Kidney (tissue), 14 donors: ENCODE data around the gene CCDC110. TPM values are rescaled to one million over a fixed set of nuclear protein-coding genes. Genes with fewer than 3 reads are reported as not detected.

Experiments
- DNase-seq, 5 donors: peaks; one replicate each; pipeline ENCODE4 v3.0.0-alpha.2; 2013 to 2020
- FAIRE-seq: peaks from 2 replicates; lab custom pipeline; 2012; peaks lifted over from hg19 to GRCh38; lab: Jason Lieb, UNC
- H3K27ac ChIP-seq, 2 donors: one replicate each; pipeline ENCODE4 v1.7.0; 2013; ENCODE audit warnings: low read depth in 2 of 2, low read length in 2 of 2, inconsistent platforms in 1 of 2
- H3K27me3 ChIP-seq: one replicate; pipeline ENCODE4 v1.7.1; 2013; ENCODE audit warnings: low read length, inconsistent platforms; ENCODE audit not compliant: control insufficient read depth, insufficient read depth
- H3K36me3 ChIP-seq, 3 donors: one replicate each; pipeline versions ENCODE4 v1.7.0 to v1.7.1; 2013; ENCODE audit warnings: low read length in 3 of 3, control low read depth in 1 of 3, inconsistent platforms in 1 of 3; ENCODE audit not compliant: insufficient read depth in 3 of 3, control insufficient read depth in 2 of 3
- H3K4me1 ChIP-seq, 3 donors: one replicate each; pipeline versions ENCODE4 v1.7.0 to v1.7.1; 2013; ENCODE audit warnings: low read length in 3 of 3, inconsistent platforms in 1 of 3, low read depth in 1 of 3; ENCODE audit not compliant: control insufficient read depth in 2 of 3, insufficient read depth in 2 of 3
- H3K4me3 ChIP-seq, 3 donors: one replicate each; pipeline versions ENCODE4 v1.7.0 to v1.8.1; 2013; ENCODE audit warnings: low read length in 3 of 3, control low read depth in 1 of 3, inconsistent platforms in 1 of 3
- H3K9ac ChIP-seq, 3 donors: one replicate each; pipeline versions ENCODE4 v1.7.0 to v1.7.1; 2013; ENCODE audit warnings: low read length in 3 of 3, control low read depth in 1 of 3, inconsistent platforms in 1 of 3
- H3K9me3 ChIP-seq, 3 donors: one replicate each; pipeline versions ENCODE4 v1.7.0 to v1.7.1; 2013; ENCODE audit warnings: low read length in 3 of 3, control low read depth in 1 of 3, inconsistent platforms in 1 of 3; ENCODE audit not compliant: control insufficient read depth in 2 of 3, insufficient read depth in 1 of 3
- intact Hi-C: fragments of 100-400 bp; cut with DNase I; formaldehyde crosslinking; loops from one replicate; pipeline ENCODE4 v1.11.1; 2022
- polyA plus RNA-seq: library from polyadenylated mRNA; stranded (reverse); fragments of 350-450 nt; fragmentation: Illumina TruSeq; extraction: RNeasy Lipid Tissue Mini Kit (QIAGEN cat#74804); gene quantifications from one replicate; pipeline ENCODE4 v1.2.3, GENCODE V29; 2014; ENCODE audit warnings: low read depth, low replicate concordance; ENCODE audit not compliant: insufficient read depth
- total RNA-seq: library from RNA; stranded (reverse); fragmentation: NEBNext Ultra II Directional; extraction: Animal tissue kit (Norgen Biotek cat#: 25700); gene quantifications from one replicate; pipeline ENCODE4 v1.2.1, GENCODE V29; 2021
- TF ChIP-seq, protein P1 (sequence below): IDR thresholded peaks from 3 replicates; pipeline ENCODE4 v1.5.1; 2012; ENCODE audit warnings: mild to moderate bottlenecking, moderate library complexity, borderline replicate concordance; ENCODE audit not compliant: insufficient read depth; ENCODE audit errors: extremely low read depth
- donor health status: control.
- donor health status: control.
- donor health status: control.
- donor health status: control.
- donor health status: control.
- donor health status: DM: yes; HTN: yes; CAD: no.
- donor health status: Normal renal cell carcinoma (clear cell type).

CCDC110 gene
- total and polyA plus RNA-seq, 2 donors from 2014 or later: 2.2 to 4.5 TPM

DNA sequence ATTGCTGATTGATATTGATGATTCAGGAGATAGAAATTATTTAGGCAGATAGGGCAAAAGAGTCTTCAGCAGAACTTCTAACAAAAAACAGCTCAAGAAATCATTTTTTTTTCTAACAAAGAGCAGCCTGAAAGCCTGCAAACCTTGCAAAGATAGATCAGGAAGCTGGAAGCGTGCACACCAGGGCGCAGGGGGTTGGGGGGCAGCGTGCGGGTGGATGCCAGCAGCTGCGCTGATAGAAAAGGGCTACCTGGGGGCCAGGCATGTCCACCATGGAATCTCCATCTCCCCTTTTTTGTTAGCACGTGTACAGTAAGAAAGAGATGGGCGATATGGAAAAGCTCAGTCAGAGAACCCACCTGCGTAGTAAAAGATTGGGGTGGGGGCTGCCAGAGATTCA, 1.7 kb upstream of the CCDC110 start:
- Histone ChIP-seq H3K36me3 (no peaks in the 10 kb centered on the region), H3K9me3 (no peaks in the 10 kb centered on the region), H3K9ac (no peak overlapping the region), H3K27me3 (no peaks in the 10 kb centered on the region), H3K27ac (no peak overlapping the region), H3K4me3 (no peak overlapping the region), H3K4me1 (peaks cover 0 to 2% (median 0%) of the 10 kb centered on the region in 3 donors)
- DNase-seq: no peak
- TF ChIP-seq, protein P1, sequence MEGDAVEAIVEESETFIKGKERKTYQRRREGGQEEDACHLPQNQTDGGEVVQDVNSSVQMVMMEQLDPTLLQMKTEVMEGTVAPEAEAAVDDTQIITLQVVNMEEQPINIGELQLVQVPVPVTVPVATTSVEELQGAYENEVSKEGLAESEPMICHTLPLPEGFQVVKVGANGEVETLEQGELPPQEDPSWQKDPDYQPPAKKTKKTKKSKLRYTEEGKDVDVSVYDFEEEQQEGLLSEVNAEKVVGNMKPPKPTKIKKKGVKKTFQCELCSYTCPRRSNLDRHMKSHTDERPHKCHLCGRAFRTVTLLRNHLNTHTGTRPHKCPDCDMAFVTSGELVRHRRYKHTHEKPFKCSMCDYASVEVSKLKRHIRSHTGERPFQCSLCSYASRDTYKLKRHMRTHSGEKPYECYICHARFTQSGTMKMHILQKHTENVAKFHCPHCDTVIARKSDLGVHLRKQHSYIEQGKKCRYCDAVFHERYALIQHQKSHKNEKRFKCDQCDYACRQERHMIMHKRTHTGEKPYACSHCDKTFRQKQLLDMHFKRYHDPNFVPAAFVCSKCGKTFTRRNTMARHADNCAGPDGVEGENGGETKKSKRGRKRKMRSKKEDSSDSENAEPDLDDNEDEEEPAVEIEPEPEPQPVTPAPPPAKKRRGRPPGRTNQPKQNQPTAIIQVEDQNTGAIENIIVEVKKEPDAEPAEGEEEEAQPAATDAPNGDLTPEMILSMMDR: no peak
- intact Hi-C loops: loop anchor here (10.0 kb wide), 1 partner anchor 122 kb away; no protein-coding TSS in a partner anchor
- FAIRE-seq: no peak

DNA sequence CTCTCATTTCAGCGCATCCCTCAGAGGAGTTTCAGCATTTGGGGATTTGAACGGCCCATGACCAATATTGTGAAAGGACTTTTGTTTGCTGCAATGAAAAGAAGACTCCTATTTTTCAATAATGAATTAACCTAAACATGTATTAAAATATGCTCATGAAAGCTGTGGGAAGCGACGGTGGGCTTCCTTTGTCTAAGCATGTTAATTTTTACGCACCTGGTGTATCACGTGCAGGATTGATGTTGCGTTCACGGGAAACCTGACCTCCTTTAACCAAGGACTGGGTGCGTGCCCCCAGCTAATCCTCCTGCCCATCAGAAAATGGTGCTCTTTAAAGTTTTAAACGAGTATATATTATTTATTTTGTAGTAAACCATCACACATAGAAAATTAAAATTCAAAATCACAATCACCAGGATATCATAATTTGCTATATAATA, 590 bp upstream of the CCDC110 start:
- DNase-seq: peak in 1 of 5 donors; percentile 39
- Histone ChIP-seq H3K9me3 (no peaks in the 10 kb centered on the region), H3K4me1 (peaks cover 0 to 2% (median 0%) of the 10 kb centered on the region in 3 donors), H3K4me3 (peak overlapping the region; percentile 35 to 64 (median 57)), H3K27ac (no peak overlapping the region), H3K27me3 (no peaks in the 10 kb centered on the region), H3K36me3 (no peaks in the 10 kb centered on the region), H3K9ac (peak overlapping the region in 2 of 3 donors; percentile 6 to 53)
- intact Hi-C loops: loop anchor here (10.0 kb wide), 1 partner anchor 123 kb away; no protein-coding TSS in a partner anchor
- TF ChIP-seq, protein P1: no peak
- no peak for FAIRE-seq

DNA sequence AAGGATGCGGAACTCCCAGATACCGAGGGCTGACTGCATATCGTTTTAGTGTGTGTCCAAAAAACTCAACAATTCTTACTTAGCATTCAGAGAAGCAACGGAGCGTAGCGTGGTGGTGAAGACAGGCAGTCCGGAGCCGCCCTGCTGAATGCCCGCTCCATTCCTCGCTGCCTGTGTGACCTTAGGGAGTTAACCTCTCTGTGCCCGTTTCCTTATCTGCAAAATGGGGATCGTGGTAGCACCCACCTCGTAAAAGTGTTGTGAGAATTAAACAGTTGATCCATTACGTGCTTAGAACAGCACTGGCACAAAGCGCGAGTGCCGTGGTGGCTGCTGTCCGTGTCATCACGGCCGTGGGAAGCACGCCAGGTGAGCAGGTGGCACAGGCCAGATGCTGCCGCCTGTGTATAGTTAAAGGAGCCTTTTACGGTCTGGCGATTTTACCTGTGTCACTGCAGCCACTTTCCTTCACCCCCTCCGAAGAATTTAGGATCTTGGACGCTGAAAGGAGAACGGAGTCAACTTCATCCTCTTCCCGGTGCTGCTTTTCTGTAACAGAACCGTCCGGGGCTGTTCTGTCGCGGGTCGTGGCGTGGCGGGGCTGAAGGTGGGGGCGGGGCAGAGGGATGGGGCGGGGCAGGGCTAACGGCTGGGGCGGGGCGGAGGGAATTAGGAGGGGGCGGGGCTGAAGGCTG, 885 bp downstream of the CCDC110 start:
- Histone ChIP-seq H3K4me1 (peaks cover 0 to 2% (median 0%) of the 10 kb centered on the region in 3 donors), H3K27ac (peak overlapping the region; percentile 9 to 74), H3K9ac (peak overlapping the region; percentile 61 to 89 (median 78)), H3K9me3 (no peaks in the 10 kb centered on the region), H3K27me3 (no peaks in the 10 kb centered on the region), H3K4me3 (peak overlapping the region; percentile 81 to 97 (median 85)), H3K36me3 (no peaks in the 10 kb centered on the region)
- TF ChIP-seq, protein P1: no peak
- peak in 4 of 5 donors; percentile 63 to 90 (median 77) for DNase-seq
- FAIRE-seq: no peak
- intact Hi-C loops: loop anchor here (10.0 kb wide), 1 partner anchor 124 kb away; no protein-coding TSS in a partner anchor
